ENCODE results near the gene NRM.
"Not testable (repeated sequence)": the region's sequence is repeated elsewhere in the genome, so short reads cannot be mapped to it uniquely, and the experiment has no call there.

NRM gene

DNA sequence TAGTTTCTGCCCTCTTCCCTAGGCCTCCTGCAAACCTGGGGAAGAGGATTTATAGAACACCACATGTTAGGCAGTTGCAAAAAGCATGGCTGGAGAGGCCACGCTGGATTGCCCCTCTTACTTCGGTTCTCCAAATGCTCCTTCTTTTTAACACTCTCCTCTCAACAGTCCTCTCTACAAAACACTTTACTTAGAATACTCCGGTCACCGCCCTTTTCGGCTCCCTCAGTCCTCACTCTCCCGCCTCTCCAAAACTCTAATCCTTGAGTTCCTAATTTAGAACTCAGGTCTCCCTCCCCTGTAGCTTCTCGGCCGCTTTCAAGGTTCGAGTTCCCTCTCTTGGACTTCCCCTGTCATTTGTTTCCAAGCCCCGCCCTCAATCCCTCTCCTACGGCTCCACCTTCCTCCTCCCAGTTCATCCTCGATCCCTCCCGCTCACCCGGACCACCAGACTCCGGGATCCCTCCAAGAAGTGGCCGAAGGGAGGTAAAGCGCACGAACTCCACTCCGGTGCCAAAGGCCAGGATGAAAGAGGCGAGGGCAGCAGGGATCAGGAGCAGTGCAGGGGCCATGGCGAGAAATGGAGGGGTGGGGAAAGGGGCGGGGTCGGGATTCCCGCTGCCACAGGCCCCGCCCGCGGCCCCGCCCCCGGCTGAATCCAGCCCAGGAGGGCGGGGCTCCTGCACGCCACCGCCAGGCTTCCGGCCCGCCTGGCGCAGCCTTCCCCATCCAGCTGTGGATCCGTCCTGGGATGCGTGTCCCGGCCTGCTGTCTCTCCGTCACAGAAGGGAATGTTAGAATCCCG, at the start of gene NRM:
Gene NRM, minus strand, starts transcription at position 582 of the 805 bp plus-strand sequence. Its CDS starts 10 bp downstream, at position 572.
- peak; percentile 83 for DNase-seq

- no peak for DNase-seq
Measured at GRCh38 chr6:30740540-30740870, 49.7 kb upstream of the NRM start.

DNA sequence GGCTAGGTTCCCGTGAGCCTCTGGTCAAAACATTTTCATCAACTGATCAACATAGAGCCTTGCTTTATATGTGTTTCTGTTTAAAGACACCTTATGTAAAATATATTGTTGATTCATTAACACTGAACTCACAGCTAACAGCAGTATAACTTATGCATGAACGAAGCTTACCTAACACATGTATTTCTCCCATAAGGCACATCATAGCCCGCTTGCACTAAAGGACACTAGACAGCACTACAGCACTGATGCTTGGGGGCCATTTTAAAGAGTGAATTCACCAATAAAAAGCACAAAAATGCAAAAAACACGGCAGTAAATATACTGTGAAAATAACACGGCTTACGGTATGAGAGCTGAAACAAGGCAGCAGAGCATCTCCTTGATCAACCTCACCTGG, 47.7 kb upstream of the NRM start:
- no peak for DNase-seq

GRCh38 chr6:30735668-30736314, 45.0 kb upstream of the NRM start:
- no peak for DNase-seq

DNA sequence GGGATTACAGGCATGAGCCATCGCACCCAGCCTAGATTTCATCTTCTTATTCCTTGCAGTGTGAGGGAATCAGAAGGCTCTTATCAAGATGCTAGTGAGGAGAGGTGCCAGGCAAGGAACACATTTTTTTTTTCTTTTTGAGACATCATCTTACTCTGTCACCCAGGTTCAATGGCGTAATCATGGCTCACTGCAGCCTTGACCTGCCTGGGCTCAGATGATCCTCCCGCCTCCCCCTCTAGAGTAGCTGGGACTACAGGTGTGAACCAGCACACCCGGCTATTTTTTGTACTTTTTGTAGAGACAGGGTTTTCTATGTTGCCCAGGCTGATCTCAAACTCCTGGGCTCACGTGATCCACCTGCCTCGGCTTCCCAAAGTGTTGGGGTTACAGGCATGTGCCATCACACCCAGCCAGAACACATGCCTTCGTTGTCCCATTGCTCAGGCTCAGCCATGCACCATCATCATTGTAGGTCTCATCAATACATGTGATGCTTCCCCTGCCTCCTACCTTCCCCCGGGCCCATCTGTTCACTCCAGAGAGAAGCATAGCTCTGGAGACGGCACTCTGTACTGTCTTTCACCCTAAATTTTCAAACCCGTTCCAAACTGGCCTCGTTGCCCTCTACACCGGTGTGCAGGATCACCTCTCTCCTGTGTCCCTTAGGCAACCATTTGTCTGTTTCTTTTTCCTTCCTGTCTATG, 41.6 kb upstream of the NRM start:
- no peak for DNase-seq

DNA sequence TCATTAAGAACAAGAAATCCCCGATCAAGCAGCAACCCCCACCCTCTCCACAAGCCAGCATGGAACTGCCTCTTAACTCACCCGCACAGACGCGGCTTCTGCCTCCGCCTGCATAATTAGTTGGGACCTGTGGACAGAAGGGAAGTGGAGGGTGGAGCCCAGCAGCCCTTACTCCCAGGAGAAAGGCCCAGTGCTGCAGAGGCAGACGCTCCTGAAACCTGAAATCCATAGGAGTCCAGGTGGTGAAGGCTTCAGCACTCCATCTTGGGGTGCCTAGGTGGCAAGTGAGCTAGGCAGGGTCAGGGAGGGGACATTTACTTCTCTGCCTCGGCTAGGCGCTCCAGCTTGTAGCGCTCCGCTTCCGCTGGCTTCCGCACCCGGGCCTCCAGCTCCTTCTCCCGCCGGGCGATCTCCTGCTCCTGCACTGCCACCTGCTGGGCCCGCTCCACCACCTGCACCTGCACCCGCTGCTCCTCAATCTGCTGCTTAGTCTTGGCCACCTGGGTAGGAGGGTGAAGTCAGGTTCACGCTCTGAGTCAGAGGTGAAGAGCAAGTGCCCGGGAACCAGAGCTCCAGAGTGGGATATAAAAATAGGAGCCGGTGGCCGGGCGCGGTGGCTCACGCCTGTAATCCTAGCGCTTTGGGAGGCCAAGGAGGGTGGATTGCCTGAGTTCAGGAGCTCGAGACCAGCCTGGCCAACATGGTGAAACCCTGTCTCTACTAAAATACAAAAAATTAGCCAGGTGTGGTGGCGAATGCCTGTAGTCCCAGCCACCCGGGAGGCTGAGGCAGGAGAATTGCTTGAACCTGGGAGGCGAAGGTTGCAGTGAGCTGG, 40.0 kb upstream of the NRM start:
- peak; percentile 54 for DNase-seq

- no peak for DNase-seq
Measured at GRCh38 chr6:30727920-30728553, 37.3 kb upstream of the NRM start.

DNA sequence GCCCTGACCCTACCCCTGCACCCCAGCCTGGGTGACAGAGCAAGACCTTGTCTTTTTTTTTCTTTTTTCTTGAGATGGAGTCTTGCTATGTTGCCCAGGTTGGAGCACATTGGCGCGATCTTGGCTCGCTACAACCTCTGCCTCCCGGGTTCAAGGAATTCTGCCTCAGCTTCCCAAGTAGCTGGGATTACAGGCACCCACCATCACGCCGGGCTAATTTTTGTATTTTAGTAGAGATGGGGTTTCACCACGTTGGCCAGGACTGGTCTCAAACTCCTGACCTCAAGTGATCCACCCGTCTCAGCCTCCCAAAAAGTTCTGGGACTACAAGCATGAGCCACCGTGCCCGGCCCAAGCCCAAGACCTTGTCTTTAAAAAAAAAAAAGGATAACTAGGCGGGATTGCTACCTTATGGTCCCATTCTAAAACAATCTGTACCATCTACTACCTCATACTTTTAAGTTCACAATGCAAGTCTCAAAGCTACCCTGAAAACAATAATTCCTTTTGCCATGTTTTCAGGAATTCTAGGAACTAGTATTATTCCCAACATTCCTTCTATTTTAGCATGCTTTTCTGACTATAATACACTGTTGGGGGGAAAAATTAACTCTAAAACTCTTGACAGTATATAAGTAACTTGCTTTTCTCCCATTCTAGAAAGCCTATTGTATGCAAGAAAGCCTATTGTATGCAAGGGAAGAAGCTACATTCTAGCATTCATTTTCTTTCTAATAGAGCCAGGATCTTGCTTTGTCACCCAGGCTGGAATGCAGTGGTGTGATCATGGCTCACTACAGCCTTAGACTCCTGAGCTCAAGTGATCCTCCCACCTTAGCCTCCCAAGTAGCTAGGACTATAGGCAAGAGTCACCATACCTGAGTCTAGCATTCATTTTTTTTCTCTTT, 36.0 kb upstream of the NRM start:
- no peak for DNase-seq

DNA sequence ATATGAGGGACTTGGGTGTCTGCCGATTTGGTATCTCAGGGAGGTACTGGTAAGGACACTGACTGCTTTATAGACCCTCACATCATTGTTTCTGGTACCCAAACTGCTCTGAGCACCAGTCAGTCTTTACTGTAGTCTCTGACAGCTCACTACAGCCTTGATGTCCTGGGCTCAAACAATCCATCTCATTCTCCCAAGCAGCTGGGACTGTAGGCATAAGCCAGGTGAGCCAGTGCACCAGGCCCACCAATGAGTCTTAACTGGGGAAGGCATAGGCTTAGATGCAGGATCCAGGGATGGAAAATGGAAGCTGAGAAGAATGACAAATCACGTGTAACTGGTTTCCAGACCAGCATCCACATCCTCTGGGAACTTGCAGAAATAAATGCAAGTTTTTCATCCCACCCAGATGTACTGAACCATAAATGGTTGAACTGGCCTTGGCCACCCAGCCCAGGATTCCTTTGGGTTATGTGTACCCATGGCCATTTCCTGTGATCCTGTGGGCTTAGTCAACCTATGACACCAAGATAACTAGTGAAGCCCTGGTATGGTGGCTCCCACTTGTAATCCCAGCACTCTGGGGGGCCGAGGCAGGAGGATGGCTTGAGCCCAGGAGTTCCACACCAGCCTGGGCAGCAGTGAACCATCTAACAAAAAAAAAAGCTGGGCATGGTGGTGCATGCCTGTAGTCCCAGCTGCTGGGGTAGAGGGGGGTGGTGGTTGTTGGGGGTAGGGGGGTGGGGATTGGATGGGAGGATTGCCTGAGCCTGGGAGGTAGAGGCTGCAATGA, 35.1 kb upstream of the NRM start:
- peak; percentile 70 for DNase-seq

DNA sequence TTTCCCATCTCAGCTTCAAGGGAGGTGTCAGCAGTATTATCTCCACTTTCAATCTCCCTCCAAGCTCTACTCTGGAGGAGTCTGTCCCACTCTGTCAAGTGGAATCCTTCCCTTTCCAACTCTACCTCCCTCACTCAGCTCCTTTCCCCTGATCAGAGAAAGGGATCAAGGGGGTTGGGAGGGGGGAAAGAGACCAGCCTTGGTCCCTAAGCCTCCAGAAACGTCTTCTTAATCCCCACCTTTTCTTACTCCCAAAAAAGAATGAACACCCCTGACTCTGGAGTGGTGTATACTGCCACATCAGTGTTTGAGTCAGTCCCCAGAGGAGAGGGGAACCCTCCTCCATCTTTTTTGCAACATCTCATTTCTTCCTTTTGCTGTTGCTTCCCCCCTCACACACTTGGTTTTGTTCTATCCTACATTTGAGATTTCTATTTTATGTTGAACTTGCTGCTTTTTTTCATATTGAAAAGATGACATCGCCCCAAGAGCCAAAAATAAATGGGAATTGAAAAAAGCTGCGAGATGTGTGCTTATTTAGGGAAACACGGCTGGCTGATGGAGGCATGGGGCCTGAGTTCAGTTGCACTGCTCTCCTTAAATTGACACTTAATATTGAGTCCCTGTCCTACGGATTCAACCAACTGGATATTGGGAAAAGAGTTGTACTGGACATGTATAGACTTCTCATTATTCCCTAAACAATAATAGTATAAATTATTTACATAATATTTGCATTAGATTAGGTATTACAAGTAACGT, 34.3 kb upstream of the NRM start:
- no peak for DNase-seq

DNA sequence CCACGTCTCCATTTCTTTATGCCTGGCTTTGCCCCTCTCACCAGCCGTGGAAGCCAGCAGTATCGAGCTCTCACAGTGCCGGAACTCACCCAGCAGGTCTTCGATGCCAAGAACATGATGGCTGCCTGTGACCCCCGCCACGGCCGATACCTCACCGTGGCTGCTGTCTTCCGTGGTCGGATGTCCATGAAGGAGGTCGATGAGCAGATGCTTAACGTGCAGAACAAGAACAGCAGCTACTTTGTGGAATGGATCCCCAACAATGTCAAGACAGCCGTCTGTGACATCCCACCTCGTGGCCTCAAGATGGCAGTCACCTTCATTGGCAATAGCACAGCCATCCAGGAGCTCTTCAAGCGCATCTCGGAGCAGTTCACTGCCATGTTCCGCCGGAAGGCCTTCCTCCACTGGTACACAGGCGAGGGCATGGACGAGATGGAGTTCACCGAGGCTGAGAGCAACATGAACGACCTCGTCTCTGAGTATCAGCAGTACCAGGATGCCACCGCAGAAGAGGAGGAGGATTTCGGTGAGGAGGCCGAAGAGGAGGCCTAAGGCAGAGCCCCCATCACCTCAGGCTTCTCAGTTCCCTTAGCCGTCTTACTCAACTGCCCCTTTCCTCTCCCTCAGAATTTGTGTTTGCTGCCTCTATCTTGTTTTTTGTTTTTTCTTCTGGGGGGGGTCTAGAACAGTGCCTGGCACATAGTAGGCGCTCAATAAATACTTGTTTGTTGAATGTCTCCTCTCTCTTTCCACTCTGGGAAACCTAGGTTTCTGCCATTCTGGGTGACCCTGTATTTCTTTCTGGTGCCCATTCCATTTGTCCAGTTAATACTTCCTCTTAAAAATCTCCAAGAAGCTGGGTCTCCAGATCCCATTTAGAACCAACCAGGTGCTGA, 33.3 kb upstream of the NRM start:
- not testable (repeated sequence) for DNase-seq

- not testable (repeated sequence) for DNase-seq
Measured at GRCh38 chr6:30723159-30723842, 32.5 kb upstream of the NRM start.

DNA sequence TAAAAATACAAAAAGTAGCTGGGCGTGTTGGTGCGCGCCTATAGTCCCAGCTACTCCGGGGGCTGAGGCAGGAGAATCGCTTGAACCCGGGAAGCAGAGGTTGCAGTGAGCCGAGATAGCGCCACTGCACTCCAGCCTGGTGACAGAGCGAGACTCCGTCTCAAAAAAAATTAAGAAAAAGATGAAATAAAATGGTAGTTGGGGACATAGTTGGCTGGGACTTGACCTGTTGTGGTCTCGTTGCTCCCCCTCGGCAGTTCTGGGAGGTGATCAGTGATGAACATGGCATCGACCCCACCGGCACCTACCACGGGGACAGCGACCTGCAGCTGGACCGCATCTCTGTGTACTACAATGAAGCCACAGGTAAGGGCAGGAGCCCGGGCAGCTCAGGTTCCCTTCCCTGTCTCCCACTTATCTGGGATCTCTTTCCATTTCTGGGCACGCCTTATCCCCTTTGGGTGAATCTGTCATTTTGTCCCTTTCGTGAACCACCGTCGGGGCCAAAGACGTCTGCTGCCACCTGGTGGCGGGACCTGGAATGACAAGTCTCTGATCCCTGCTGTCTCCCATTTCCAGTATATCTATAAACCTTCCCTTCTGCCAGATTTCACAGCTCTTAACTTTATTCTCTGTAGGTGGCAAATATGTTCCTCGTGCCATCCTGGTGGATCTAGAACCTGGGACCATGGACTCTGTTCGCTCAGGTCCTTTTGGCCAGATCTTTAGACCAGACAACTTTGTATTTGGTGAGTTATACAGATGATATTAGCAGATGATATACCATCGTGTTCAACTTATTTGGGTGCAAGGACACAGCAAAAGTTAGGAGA, 31.7 kb upstream of the NRM start:
- DNase-seq: peak; percentile 74

DNA sequence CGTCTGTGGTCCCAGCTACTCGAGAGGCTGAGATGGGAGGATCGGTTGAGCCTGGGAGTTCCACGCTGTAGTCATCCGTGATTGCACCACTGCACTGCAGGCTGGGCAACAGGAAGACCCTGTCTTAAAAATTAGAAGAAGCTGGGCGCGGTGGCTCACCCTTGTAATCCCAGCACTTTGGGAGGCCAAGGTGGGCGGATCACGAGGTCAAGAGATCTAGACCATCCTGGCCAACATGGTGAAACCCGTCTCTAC, 31.2 kb upstream of the NRM start:
- DNase-seq: not testable (repeated sequence)

DNA sequence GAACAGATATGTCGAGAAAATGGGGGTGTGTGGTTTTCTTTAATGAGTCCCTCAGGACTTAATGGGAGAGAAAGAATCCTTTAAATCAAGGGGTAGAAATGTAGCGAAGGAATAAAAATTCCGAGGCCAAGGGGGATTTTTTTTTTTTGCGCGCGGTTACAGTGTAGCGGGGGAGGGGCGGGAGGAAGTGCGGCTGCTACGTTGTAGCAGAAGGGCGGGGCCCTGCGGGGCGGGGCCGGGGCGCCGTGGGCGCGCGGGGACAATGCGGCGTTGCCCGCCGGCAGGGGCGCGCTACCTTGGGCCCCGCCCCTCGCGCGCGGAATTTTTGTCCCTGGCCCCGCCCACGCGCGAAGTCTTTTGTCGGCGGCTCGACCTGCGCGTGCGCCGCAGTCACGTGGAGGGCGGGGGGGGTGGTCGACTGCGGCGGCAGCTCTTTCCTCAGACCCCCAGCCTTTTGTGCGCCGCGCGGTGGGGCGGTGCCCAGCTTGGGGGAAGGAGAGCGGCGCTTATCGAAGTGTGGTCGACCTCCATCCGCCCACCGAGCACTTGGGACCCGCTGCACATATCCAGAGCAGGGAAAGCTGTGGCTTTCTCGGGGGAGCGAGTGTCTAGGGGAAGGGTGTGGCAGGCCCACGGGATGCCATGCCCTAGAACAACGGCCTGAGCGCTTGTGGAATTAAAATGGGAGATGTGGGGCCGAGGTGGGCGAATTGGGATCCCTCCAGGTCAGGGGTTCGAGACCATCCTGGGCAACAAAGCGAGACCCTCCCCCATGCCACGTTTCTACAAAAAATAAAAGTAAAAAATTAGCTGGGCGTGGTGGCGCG, 30.6 kb upstream of the NRM start:
- peak; percentile 93 for DNase-seq

DNA sequence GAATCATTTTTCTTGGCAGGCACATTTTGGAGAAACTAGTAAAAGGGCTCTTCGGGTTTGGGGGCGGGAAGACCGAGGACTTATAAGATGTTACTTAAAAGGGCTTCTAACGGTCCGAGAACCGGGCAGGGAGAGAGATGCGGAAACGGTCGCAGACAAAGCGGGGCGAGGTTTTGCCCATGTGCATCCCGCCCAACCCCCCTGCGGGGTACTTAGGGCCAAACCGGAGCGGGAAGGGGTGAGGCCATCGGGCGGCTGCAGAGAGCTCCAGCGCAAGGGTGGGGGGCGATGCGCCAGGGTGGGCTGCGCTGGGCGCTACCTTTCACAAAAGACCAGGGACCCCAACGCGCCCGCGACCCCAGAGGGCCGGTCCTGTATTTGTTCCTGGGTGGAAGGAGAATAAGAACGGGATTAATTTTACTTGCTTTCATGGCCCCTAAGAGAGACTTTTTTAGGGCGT, 30.0 kb upstream of the NRM start:
- peak; percentile 58 for DNase-seq

All from fibroblast of skin of right quadriceps (primary cell).